Measurements from ENCODE around the gene PISD.

DNA sequence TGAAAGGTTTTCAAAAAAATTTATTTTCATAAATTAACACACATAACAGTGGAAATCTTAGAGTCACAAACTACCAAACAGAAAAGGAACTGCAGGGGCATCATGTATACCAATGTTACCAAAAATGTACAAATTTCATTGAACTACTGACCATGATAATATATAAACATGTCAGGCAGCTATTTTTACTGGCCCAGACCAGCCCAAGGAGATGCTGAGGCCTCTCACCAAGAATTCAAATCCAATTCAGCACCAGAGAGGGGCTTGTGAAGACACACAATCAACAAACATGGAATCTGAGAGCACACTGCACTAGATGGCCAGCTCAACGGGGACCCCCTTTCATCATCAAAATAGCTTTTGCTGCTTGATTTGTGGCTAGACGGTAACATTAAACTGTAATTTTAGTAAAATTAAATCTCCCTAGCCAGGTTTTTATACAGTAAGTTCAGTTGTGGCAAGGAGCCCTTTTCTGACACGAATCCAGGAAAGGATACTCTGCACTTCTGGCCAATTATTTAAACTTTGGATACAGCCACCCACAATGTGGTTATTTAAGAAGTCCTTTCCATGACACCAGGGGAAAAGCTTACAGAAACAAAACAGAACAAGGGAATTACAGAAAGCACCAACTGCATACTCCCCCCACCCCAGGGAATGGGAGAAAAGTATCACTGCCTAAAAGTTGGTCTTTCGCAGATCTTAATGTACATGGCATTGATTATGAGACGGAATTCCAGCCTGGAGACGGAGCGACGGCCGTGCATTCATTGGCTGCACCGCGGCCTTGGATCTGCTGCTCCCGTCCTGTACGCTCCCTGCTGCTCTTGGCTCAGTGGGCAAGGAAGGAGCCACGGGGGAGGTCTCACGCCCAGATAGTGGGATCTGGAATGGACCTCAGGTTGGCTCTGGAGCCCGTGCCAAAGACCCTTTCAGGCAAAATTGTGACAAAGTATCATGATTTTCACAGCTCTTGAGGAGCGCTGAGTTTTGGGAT, 19.6 kb upstream of the PISD start:
- TF ChIP-seq POLR2A (IDR thresholded peaks at IDR 0.05) (no peak), CTCF (IDR thresholded peaks at IDR 0.05) (no peak)

All from esophagus squamous epithelium (tissue), 4 donors.